Uterus (tissue), 4 donors: ENCODE measurements around the gene MICAL3. TPM values are rescaled to one million over a fixed set of nuclear protein-coding genes. Genes with fewer than 3 reads are reported as not detected.

Experiments
- DNase-seq, 2 donors: peaks; one replicate each; pipeline ENCODE4 v3.0.0-alpha.2; 2019 to 2020
- H3K27ac ChIP-seq, 2 donors: fragments of 200-600 bp; sonication (generic); 1 replicate in 1 of 2; 2 replicates in 1 of 2; pipeline ENCODE4 v1.5.1; 2016 to 2018
- H3K27me3 ChIP-seq, 2 donors: fragments of 200-600 bp; sonication (generic); one replicate each; pipeline ENCODE4 v1.5.1; 2018 to 2019; ENCODE audit warnings: control low read depth in 1 of 2
- H3K36me3 ChIP-seq, 2 donors: fragments of 200-600 bp; sonication (generic); one replicate each; pipeline ENCODE4 v1.5.1; 2019; ENCODE audit warnings: control low read depth in 1 of 2
- H3K4me1 ChIP-seq, 2 donors: fragments of 200-600 bp; sonication (generic); one replicate each; pipeline ENCODE4 v1.5.1; 2018 to 2019; ENCODE audit warnings: control low read depth in 1 of 2
- H3K4me3 ChIP-seq, 2 donors: fragments of 200-600 bp; sonication (generic); 1 replicate in 1 of 2; 2 replicates in 1 of 2; pipeline ENCODE4 v1.5.1; 2018 to 2019; ENCODE audit warnings: mild to moderate bottlenecking in 1 of 2
- H3K9me3 ChIP-seq, 2 donors: fragments of 200-600 bp; sonication (generic); one replicate each; pipeline ENCODE4 v1.5.1; 2019; ENCODE audit warnings: control low read depth in 1 of 2
- CTCF ChIP-seq, 4 experiments: fragments of 200-600 bp in 2 of 4; fragments of 450-650 bp in 2 of 4; sonication (generic) in 2 of 4; IDR thresholded peaks; one replicate each; pipeline ENCODE4 v1.5.1; 2016 to 2019; ENCODE audit warnings: antibody characterized with exemption in 4 of 4, mild to moderate bottlenecking in 2 of 4, moderate library complexity in 1 of 4
- POLR2A ChIP-seq, 2 donors: fragments of 450-650 bp; IDR thresholded peaks; one replicate each; pipeline ENCODE4 v1.6.1; 2016; ENCODE audit warnings: antibody characterized with exemption in 2 of 2, mild to moderate bottlenecking in 1 of 2, moderate library complexity in 1 of 2
- intact Hi-C: fragments of 100-400 bp; cut with DNase I; formaldehyde crosslinking; loops from one replicate; pipeline ENCODE4 v1.15.1; 2023; ENCODE audit warnings: low total_unique reads
- total RNA-seq, 4 donors: library from RNA; depleted of rRNA in 3 of 4; stranded (reverse); fragments of >200 nt in 3 of 4; gene quantifications; one replicate each; pipeline versions ENCODE4 v1.1.0 to v1.2.4, GENCODE V29; 2014 to 2023
- donor health status: DM: yes; HTN: yes; CAD: no.

The MICAL3 gene
- total RNA-seq, 4 donors from 2014 or later = 13.5 to 167 (median 47.2) TPM

- intact Hi-C loops = no loop called here
- no peak for DNase-seq
- H3K27ac ChIP-seq = no peak overlapping the region
- no peak for TF ChIP-seq CTCF (IDR thresholded peaks at IDR 0.05)
- no peaks in the 10 kb centered on the region for H3K9me3 ChIP-seq
- H3K36me3 ChIP-seq = no peaks in the 10 kb centered on the region
- no peak overlapping the region for H3K4me3 ChIP-seq
- H3K4me1 ChIP-seq = no peaks in the 10 kb centered on the region
- no peaks in the 10 kb centered on the region for H3K27me3 ChIP-seq
Measured at GRCh38 chr22:17876306-17876831, 148.0 kb downstream of the MICAL3 start.

- Histone ChIP-seq H3K36me3 (no peaks in the 10 kb centered on the region), H3K27me3 (no peaks in the 10 kb centered on the region), H3K4me1 (no peaks in the 10 kb centered on the region), H3K27ac (no peak overlapping the region), H3K9me3 (no peaks in the 10 kb centered on the region), H3K4me3 (no peak overlapping the region)
- no peak for DNase-seq
- TF ChIP-seq CTCF (IDR thresholded peaks at IDR 0.05) (no peak), POLR2A (IDR thresholded peaks at IDR 0.05) (no peak)
- intact Hi-C loops = no loop called here
Measured at GRCh38 chr22:17875631-17876030, 148.7 kb downstream of the MICAL3 start.

- Histone ChIP-seq H3K4me3 (no peak overlapping the region), H3K4me1 (no peaks in the 10 kb centered on the region), H3K27me3 (no peaks in the 10 kb centered on the region), H3K27ac (no peak overlapping the region), H3K9me3 (no peaks in the 10 kb centered on the region), H3K36me3 (no peaks in the 10 kb centered on the region)
- no peak for DNase-seq
- no peak for TF ChIP-seq POLR2A (IDR thresholded peaks at IDR 0.05)
- no peak for TF ChIP-seq CTCF (IDR thresholded peaks at IDR 0.05)
- intact Hi-C loops = no loop called here
Measured at GRCh38 chr22:17875156-17875555, 149.2 kb downstream of the MICAL3 start.

GRCh38 chr22:17874231-17874905, 150.0 kb downstream of the MICAL3 start:
- H3K36me3 ChIP-seq = no peaks in the 10 kb centered on the region
- H3K27ac ChIP-seq = no peak overlapping the region
- intact Hi-C loops = no loop called here
- H3K4me3 ChIP-seq = no peak overlapping the region
- no peaks in the 10 kb centered on the region for H3K4me1 ChIP-seq
- H3K27me3 ChIP-seq = no peaks in the 10 kb centered on the region
- DNase-seq = no peak
- no peaks in the 10 kb centered on the region for H3K9me3 ChIP-seq
- no peak for TF ChIP-seq POLR2A (IDR thresholded peaks at IDR 0.05)
- TF ChIP-seq CTCF (IDR thresholded peaks at IDR 0.05) = no peak

GRCh38 chr22:17873804-17874203, 150.6 kb downstream of the MICAL3 start:
- Histone ChIP-seq H3K27ac (no peak overlapping the region), H3K9me3 (no peaks in the 10 kb centered on the region), H3K4me1 (no peaks in the 10 kb centered on the region), H3K36me3 (no peaks in the 10 kb centered on the region), H3K27me3 (no peaks in the 10 kb centered on the region), H3K4me3 (no peak overlapping the region)
- TF ChIP-seq POLR2A (IDR thresholded peaks at IDR 0.05) (no peak), CTCF (IDR thresholded peaks at IDR 0.05) (no peak)
- DNase-seq = no peak
- intact Hi-C loops = no loop called here
